CD4-positive, alpha-beta T cell treated with Interleukin-17A for 4 hours (primary cell): Measurements from ENCODE around the gene MYO6.
"Not testable (repeated sequence)": the region's sequence is repeated elsewhere in the genome, so short reads cannot be mapped to it uniquely, and the experiment has no call there.

Source experiments
- DNase-seq: peaks from one replicate; pipeline ENCODE4 v3.0.0-alpha.2; 2020; ENCODE audit warnings: mixed read lengths

Gene MYO6

GRCh38 chr6:75893776-75894152 is 144.7 kb downstream of the MYO6 start:
- DNase-seq: no peak

GRCh38 chr6:75896526-75896925 is 147.5 kb downstream of the MYO6 start:
- DNase-seq: no peak

GRCh38 chr6:75900216-75900615 is 151.2 kb downstream of the MYO6 start:
- DNase-seq: not testable (repeated sequence)

- DNase-seq: not testable (repeated sequence)
Measured at GRCh38 chr6:75905129-75905528, 156.1 kb downstream of the MYO6 start.

GRCh38 chr6:75906871-75907270 is 157.8 kb downstream of the MYO6 start:
- no peak for DNase-seq

- no peak for DNase-seq
Measured at GRCh38 chr6:75907444-75907843, 158.4 kb downstream of the MYO6 start.

- no peak for DNase-seq
Measured at GRCh38 chr6:75913040-75913439, 164.0 kb downstream of the MYO6 start.

- no peak for DNase-seq
Measured at GRCh38 chr6:75922226-75922625, 173.2 kb downstream of the MYO6 start.

- DNase-seq: no peak
Measured at GRCh38 chr6:75926293-75927168, 177.5 kb downstream of the MYO6 start.

- DNase-seq: no peak
Measured at GRCh38 chr6:75931011-75931680, 182.1 kb downstream of the MYO6 start.

GRCh38 chr6:75932067-75932466 is 183.0 kb downstream of the MYO6 start:
- DNase-seq: no peak

GRCh38 chr6:75933387-75933975 is 184.4 kb downstream of the MYO6 start:
- DNase-seq: no peak

- DNase-seq: peak; percentile 7
Measured at GRCh38 chr6:75934643-75935472, 185.8 kb downstream of the MYO6 start.

GRCh38 chr6:75935473-75935793 is 186.4 kb downstream of the MYO6 start:
- no peak for DNase-seq

- DNase-seq: no peak
Measured at GRCh38 chr6:75936682-75937081, 187.6 kb downstream of the MYO6 start.

GRCh38 chr6:75937846-75938245 is 188.8 kb downstream of the MYO6 start:
- no peak for DNase-seq

- no peak for DNase-seq
Measured at GRCh38 chr6:75940564-75940963, 191.5 kb downstream of the MYO6 start.

- DNase-seq: no peak
Measured at GRCh38 chr6:75941509-75941908, 192.5 kb downstream of the MYO6 start.

- DNase-seq: no peak
Measured at GRCh38 chr6:75943381-75943780, 194.3 kb downstream of the MYO6 start.

- DNase-seq: no peak
Measured at GRCh38 chr6:75946146-75946831, 197.2 kb downstream of the MYO6 start.

GRCh38 chr6:75947935-75948334 is 198.9 kb downstream of the MYO6 start:
- no peak for DNase-seq

- no peak for DNase-seq
Measured at GRCh38 chr6:75952128-75952527, 203.1 kb downstream of the MYO6 start.

- no peak for DNase-seq
Measured at GRCh38 chr6:75963569-75963968, 214.5 kb downstream of the MYO6 start.
